Measurements from ENCODE around the gene GSTM1.
"Not testable (repeated sequence)": the region's sequence is repeated elsewhere in the genome, so short reads cannot be mapped to it uniquely, and the experiment has no call there.

The GSTM1 gene

GRCh38 chr1:109654519-109654918 is 33.1 kb upstream of the GSTM1 start:
- TF ChIP-seq CTCF (conservative IDR thresholded peaks at IDR 0.05) (no peak), ZFX (IDR thresholded peaks at IDR 0.05) (no peak)
- no peak overlapping the region for H3K27ac ChIP-seq

- H3K27ac ChIP-seq, result no peak within 1 kb of the TSS
Measured at GRCh38 chr1:109655615-109656519, 31.8 kb upstream of the GSTM1 start, which contains the start of gene GSTM4. TSS of gene GSTM4 (plus strand) at chr1:109656099. CDS start at chr1:109656390, 291 bp downstream.

GRCh38 chr1:109657395-109657794 is 30.2 kb upstream of the GSTM1 start:
- no peak overlapping the region for H3K27ac ChIP-seq
- TF ChIP-seq ZFX (IDR thresholded peaks at IDR 0.05), result no peak
- TF ChIP-seq CTCF (conservative IDR thresholded peaks at IDR 0.05), result no peak

More at GRCh38 chr1:109655615-109656519, 31.8 kb upstream of the GSTM1 start, which contains the start of gene GSTM4:
- no peak for TF ChIP-seq ZFX (IDR thresholded peaks at IDR 0.05)

GRCh38 chr1:109657970-109658369 is 29.6 kb upstream of the GSTM1 start:
- no peak overlapping the region for H3K27ac ChIP-seq
- TF ChIP-seq CTCF (conservative IDR thresholded peaks at IDR 0.05), result no peak
- no peak for TF ChIP-seq ZFX (IDR thresholded peaks at IDR 0.05)

GRCh38 chr1:109658533-109659042 is 29.0 kb upstream of the GSTM1 start:
- TF ChIP-seq ZFX (IDR thresholded peaks at IDR 0.05) (no peak), CTCF (conservative IDR thresholded peaks at IDR 0.05) (no peak)
- H3K27ac ChIP-seq, result no peak overlapping the region

GRCh38 chr1:109659145-109659544 is 28.5 kb upstream of the GSTM1 start:
- TF ChIP-seq CTCF (conservative IDR thresholded peaks at IDR 0.05) (no peak), ZFX (IDR thresholded peaks at IDR 0.05) (no peak)
- no peak overlapping the region for H3K27ac ChIP-seq

- no peak overlapping the region for H3K27ac ChIP-seq
- TF ChIP-seq CTCF (conservative IDR thresholded peaks at IDR 0.05) (no peak), ZFX (IDR thresholded peaks at IDR 0.05) (no peak)
Measured at GRCh38 chr1:109659997-109660690, 27.5 kb upstream of the GSTM1 start.

GRCh38 chr1:109660691-109661026 is 27.0 kb upstream of the GSTM1 start:
- not testable (repeated sequence) for H3K27ac ChIP-seq
